HCT116 (cell line): ENCODE measurements around the gene DYRK1B. TPM values are rescaled to one million over a fixed set of nuclear protein-coding genes. Genes with fewer than 3 reads are reported as not detected.

Experiments
- ATAC-seq: fragments of 200-7000 bp; cut with Tn5 transposase; 2 replicates; pipeline ENCODE4 v1.9.1; 2020; ENCODE audit warnings: mild to moderate bottlenecking, moderate library complexity
- BruUV-seq: library from RNA; stranded (reverse); fragments of 400-500 nt; replicated peaks from 2 replicates; lab custom pipeline; 2021; lab: Mats Ljungman, UMichigan
- CTCF ChIA-PET: fragments of 300-600 bp; sonication (Branson Sonifier 250); formaldehyde crosslinking; loops from one replicate; lab custom pipeline; 2021; ENCODE audit warnings: antibody characterized with exemption; lab: Charles Lee
- POLR2A ChIA-PET: fragments of 300-600, 350-600 bp; sonication (Branson Sonifier 250); formaldehyde crosslinking; loops from one replicate; lab custom pipeline; 2021; ENCODE audit warnings: antibody characterized with exemption; lab: Charles Lee
- RAD21 ChIA-PET, 2 experiments: fragments of 300-600 bp; sonication (Branson Sonifier 250); formaldehyde crosslinking; loops; one replicate each; lab custom pipeline; 2023; ENCODE audit warnings: low total read pairs in 2 of 2; ENCODE audit not compliant: uncharacterized antibody in 2 of 2, unreplicated experiment in 2 of 2, low non-redundant PET in 1 of 2; lab: Charles Lee
- DNase-seq: peaks from one replicate; pipeline ENCODE4 v3.0.0-alpha.2; 2010; ENCODE audit warnings: low read depth, low spot score
- H2AFZ ChIP-seq: fragments of 200-600 bp; shearing (Covaris generic), sonication (generic); 2 replicates; pipeline ENCODE4 v1.6.1; 2017; ENCODE audit warnings: low read depth, mixed run types, mixed read lengths, antibody characterized with exemption, low read length; ENCODE audit not compliant: poor library complexity, severe bottlenecking
- H3K27ac ChIP-seq: 2 replicates; pipeline ENCODE4 v1.5.1; 2012; ENCODE audit warnings: low read depth, low read length
- H3K27me3 ChIP-seq: fragments of 200-600 bp; sonication (generic); 2 replicates; pipeline ENCODE4 v1.6.1; 2016; ENCODE audit warnings: mixed run types, low read length, mixed read lengths; ENCODE audit not compliant: insufficient read depth
- H3K36me3 ChIP-seq, 2 experiments: fragments of 200-500 bp in 1 of 2; fragments of 200-600 bp in 1 of 2; sonication (Bioruptor generic) in 1 of 2; sonication (generic) in 1 of 2; 2 replicates each; pipeline versions ENCODE4 v1.5.1 to v1.6.1; 2014 to 2016; ENCODE audit warnings: low read length in 2 of 2, inconsistent platforms in 1 of 2, mixed read lengths in 1 of 2, mixed run types in 1 of 2; ENCODE audit not compliant: insufficient read depth in 2 of 2, control insufficient read depth in 1 of 2
- H3K4me1 ChIP-seq, 2 experiments: fragments of 200-600 bp in 1 of 2; sonication (generic) in 1 of 2; 2 replicates each; pipeline versions ENCODE4 v1.5.1 to v1.6.1; 2012 to 2017; ENCODE audit warnings: low read length in 2 of 2, inconsistent platforms in 1 of 2, mild to moderate bottlenecking in 1 of 2, mixed read lengths in 1 of 2, mixed run types in 1 of 2, moderate library complexity in 1 of 2; ENCODE audit not compliant: insufficient read depth in 2 of 2, control insufficient read depth in 1 of 2
- H3K4me2 ChIP-seq: fragments of 200-600 bp; sonication (generic); 2 replicates; pipeline ENCODE4 v1.6.1; 2017; ENCODE audit warnings: mixed run types, low read length, mixed read lengths
- H3K4me3 ChIP-seq, 2 experiments: fragments of 200-600 bp in 1 of 2; sonication (generic) in 1 of 2; replicated peaks in 1 of 2; 2 replicates each; pipeline ENCODE4 v1.5.1; 2011 to 2016; ENCODE audit warnings: low read length in 2 of 2, control low read depth in 1 of 2, low read depth in 1 of 2, mild to moderate bottlenecking in 1 of 2, mixed read lengths in 1 of 2, mixed run types in 1 of 2
- H3K79me2 ChIP-seq: fragments of 200-600 bp; sonication (generic); 2 replicates; pipeline ENCODE4 v1.6.1; 2017; ENCODE audit warnings: mild to moderate bottlenecking, mixed run types, low read length, moderate library complexity, mixed read lengths; ENCODE audit not compliant: insufficient read depth
- H3K9ac ChIP-seq: fragments of 200-600 bp; sonication (generic); 2 replicates; pipeline ENCODE4 v1.6.1; 2016; ENCODE audit warnings: low read length, mixed read lengths
- H3K9me2 ChIP-seq: fragments of 200-600 bp; sonication (generic), shearing (Covaris generic); 2 replicates; pipeline ENCODE4 v1.6.1; 2017; ENCODE audit warnings: mixed run types, mild to moderate bottlenecking, moderate library complexity; ENCODE audit not compliant: insufficient read depth
- H3K9me3 ChIP-seq, 2 experiments: fragments of 200-500 bp in 1 of 2; fragments of 200-600 bp in 1 of 2; sonication (Bioruptor generic) in 1 of 2; sonication (generic) in 1 of 2; 2 replicates each; pipeline ENCODE4 v1.6.1; 2014 to 2017; ENCODE audit warnings: low read length in 2 of 2, mixed read lengths in 2 of 2, inconsistent platforms in 1 of 2, low read depth in 1 of 2, mild to moderate bottlenecking in 1 of 2, mixed run types in 1 of 2, moderate library complexity in 1 of 2; ENCODE audit not compliant: control insufficient read depth in 1 of 2, insufficient read depth in 1 of 2
- H4K20me1 ChIP-seq: fragments of 200-600 bp; sonication (generic), shearing (Covaris generic); 2 replicates; pipeline ENCODE4 v1.6.1; 2017; ENCODE audit warnings: mixed run types, mild to moderate bottlenecking, moderate library complexity; ENCODE audit not compliant: insufficient read depth
- ATF3 ChIP-seq: IDR thresholded peaks from 2 replicates; pipeline ENCODE4 v1.6.1; 2012
- CBX3 ChIP-seq: IDR thresholded peaks from 2 replicates; pipeline ENCODE4 v1.6.1; 2012; ENCODE audit warnings: low read depth
- CEBPB ChIP-seq: IDR thresholded peaks from 2 replicates; pipeline ENCODE4 v1.6.1; 2012; ENCODE audit warnings: low read depth
- CTCF ChIP-seq, 3 experiments: fragments of 200-600 bp in 1 of 3; sonication (generic) in 1 of 3; IDR thresholded peaks in 2 of 3; conservative IDR thresholded peaks in 1 of 3; 2 replicates each; pipeline ENCODE4 v1.5.1; 2012 to 2017; ENCODE audit warnings: low read depth in 2 of 3, low read length in 2 of 3, antibody characterized with exemption in 1 of 3, borderline replicate concordance in 1 of 3, control low read depth in 1 of 3, mild to moderate bottlenecking in 1 of 3, mixed read lengths in 1 of 3, mixed run types in 1 of 3, moderate library complexity in 1 of 3; ENCODE audit not compliant: insufficient read depth in 1 of 3
- EZH2 ChIP-seq: fragments of 200-600 bp; sonication (generic); IDR thresholded peaks from 2 replicates; pipeline ENCODE4 v1.6.1; 2017; ENCODE audit warnings: antibody characterized with exemption, mixed run types
- EZH2phosphoT487 ChIP-seq: fragments of 200-600 bp; IDR thresholded peaks from 2 replicates; pipeline ENCODE4 v1.6.1; 2018; ENCODE audit warnings: antibody characterized with exemption, borderline replicate concordance
- FOSL1 ChIP-seq: IDR thresholded peaks from 2 replicates; pipeline ENCODE4 v1.6.1; 2012; ENCODE audit warnings: low read depth
- JUND ChIP-seq: IDR thresholded peaks from 2 replicates; pipeline ENCODE4 v1.6.1; 2012
- POLR2A ChIP-seq: IDR thresholded peaks from 2 replicates; pipeline ENCODE4 v1.7.0; 2011; ENCODE audit warnings: borderline replicate concordance; ENCODE audit not compliant: insufficient read depth, insufficient read length; ENCODE audit errors: extremely low read depth
- POLR2AphosphoS5 ChIP-seq: IDR thresholded peaks from 2 replicates; pipeline ENCODE4 v1.6.1; 2011; ENCODE audit warnings: mild to moderate bottlenecking, low read depth, low read length, moderate library complexity
- REST ChIP-seq: IDR thresholded peaks from 2 replicates; pipeline ENCODE4 v1.6.1; 2012; ENCODE audit warnings: low read depth
- SIN3A ChIP-seq: IDR thresholded peaks from 2 replicates; pipeline ENCODE4 v1.6.1; 2012; ENCODE audit warnings: low read depth
- ZNF274 ChIP-seq: fragments of 200-500 bp; sonication (Bioruptor generic); IDR thresholded peaks from 2 replicates; pipeline ENCODE4 v1.6.1; 2014; ENCODE audit warnings: mild to moderate bottlenecking, low read depth, low read length, inconsistent platforms
- intact Hi-C: fragments of 100-400 bp; cut with micrococcal nuclease; formaldehyde crosslinking; loops from 2 replicates; pipeline ENCODE4 v1.10.0; 2022
- total RNA-seq: library from RNA; stranded (reverse); gene quantifications from one replicate; pipeline ENCODE4 v1.2.1, GENCODE V29; 2021; ENCODE audit not compliant: unreplicated experiment
- TF ChIP-seq, protein P1 (sequence below): IDR thresholded peaks from 2 replicates; pipeline ENCODE4 v1.6.1; 2012

The DYRK1B gene
- total RNA-seq, 1 experiment from 2014 or later = 7.3 TPM

DNA sequence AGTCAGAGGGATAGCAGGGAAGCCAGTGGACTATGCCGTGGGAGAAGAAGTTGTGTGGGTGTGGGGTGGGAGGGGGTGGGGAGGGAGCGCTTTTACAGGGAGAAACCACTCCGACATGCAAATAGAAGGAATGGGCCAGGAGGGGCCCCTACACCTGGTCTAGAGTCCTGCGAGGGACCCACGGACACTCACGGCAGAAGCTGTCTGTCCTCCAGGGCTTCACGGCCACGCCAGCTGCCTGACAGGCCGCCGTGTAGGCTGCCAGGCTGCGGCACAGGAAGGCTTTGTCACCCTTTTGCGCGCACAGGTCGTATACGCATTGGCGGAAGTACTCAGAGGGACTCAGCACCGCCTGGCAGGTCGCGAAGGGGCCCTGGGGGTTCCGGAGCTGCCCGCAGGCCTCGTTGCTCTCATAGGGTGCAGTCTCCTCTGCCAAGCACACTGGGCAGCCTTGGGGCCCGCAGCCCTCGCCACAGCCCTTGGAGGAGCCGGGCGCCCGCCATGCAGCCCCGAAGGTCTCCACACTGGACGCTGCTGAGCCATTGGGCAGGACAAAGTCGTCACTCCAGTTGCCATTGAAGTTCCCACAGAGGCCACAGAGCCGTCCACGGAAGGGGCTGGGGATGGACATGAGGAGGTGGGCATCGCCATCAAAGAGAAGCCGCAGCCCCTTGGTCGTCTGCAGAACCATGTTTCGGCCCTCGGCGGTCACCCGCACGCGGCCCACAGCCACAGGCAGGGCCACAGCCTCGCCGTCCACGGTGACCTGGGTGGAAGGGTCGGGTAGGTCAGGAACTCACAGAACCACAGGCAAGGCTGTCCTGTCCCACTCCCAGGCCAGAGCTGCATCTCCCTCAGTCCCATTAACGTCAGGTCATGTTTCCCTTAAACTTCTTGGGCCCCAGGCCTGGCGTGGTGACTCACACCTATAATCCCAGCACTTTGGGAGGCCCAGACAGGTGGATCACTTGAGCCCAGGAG lies 38.2 kb upstream of the DYRK1B start:
- no peaks in the 10 kb centered on the region for H3K27me3 ChIP-seq
- no TSS peak for BruUV-seq
- no peak for ATAC-seq
- ChIA-PET CTCF (no interaction called here), RAD21 (no interaction called here), POLR2A (no interaction called here)
- H4K20me1 ChIP-seq = no peaks in the 10 kb centered on the region
- no peak overlapping the region for H2AFZ ChIP-seq
- no peaks in the 10 kb centered on the region for H3K9me3 ChIP-seq
- TF ChIP-seq JUND (no peak), CEBPB (no peak)
- TF ChIP-seq, protein P1, sequence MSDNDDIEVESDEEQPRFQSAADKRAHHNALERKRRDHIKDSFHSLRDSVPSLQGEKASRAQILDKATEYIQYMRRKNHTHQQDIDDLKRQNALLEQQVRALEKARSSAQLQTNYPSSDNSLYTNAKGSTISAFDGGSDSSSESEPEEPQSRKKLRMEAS = no peak
- no peak overlapping the region for H3K27ac ChIP-seq
- no peaks in the 10 kb centered on the region for H3K79me2 ChIP-seq
- no peaks in the 10 kb centered on the region for H3K36me3 ChIP-seq
- intact Hi-C loops = no loop called here
- H3K9me2 ChIP-seq = no peaks in the 10 kb centered on the region
- no peak for DNase-seq
- no peak overlapping the region for H3K4me2 ChIP-seq
- no peak overlapping the region for H3K4me3 ChIP-seq
- no peak overlapping the region for H3K9ac ChIP-seq
- peaks cover 0 to 5% of the 10 kb centered on the region in 2 experiments; a peak in 2 of 4 replicates for H3K4me1 ChIP-seq

GRCh38 chr19:39871362-39871761 lies 37.4 kb upstream of the DYRK1B start:
- intact Hi-C loops = no loop called here
- ATAC-seq = no peak
- H2AFZ ChIP-seq = no peak overlapping the region
- no peak overlapping the region for H3K27ac ChIP-seq
- H4K20me1 ChIP-seq = no peaks in the 10 kb centered on the region
- no peak overlapping the region for H3K9ac ChIP-seq
- H3K4me2 ChIP-seq = no peak overlapping the region
- ChIA-PET RAD21 (no interaction called here), POLR2A (no interaction called here), CTCF (no interaction called here)
- H3K4me1 ChIP-seq = peaks cover 0 to 5% of the 10 kb centered on the region in 2 experiments; a peak in 2 of 4 replicates
- H3K9me2 ChIP-seq = no peaks in the 10 kb centered on the region
- no TSS peak for BruUV-seq
- H3K36me3 ChIP-seq = no peaks in the 10 kb centered on the region
- no peak for DNase-seq
- H3K9me3 ChIP-seq = no peaks in the 10 kb centered on the region
- no peaks in the 10 kb centered on the region for H3K27me3 ChIP-seq
- H3K79me2 ChIP-seq = no peaks in the 10 kb centered on the region
- no peak overlapping the region for H3K4me3 ChIP-seq
- no peak for TF ChIP-seq EZH2phosphoT487
- no peak for TF ChIP-seq ZNF274
- TF ChIP-seq CBX3 = no peak
- TF ChIP-seq POLR2A = no peak
- no peak for TF ChIP-seq FOSL1
- TF ChIP-seq JUND = no peak
- TF ChIP-seq ATF3 = no peak
- no peak for TF ChIP-seq REST
- no peak for TF ChIP-seq POLR2AphosphoS5
- TF ChIP-seq CTCF (IDR thresholded peaks at IDR 0.05 in 2 of 3, conservative IDR thresholded peaks at IDR 0.05 in 1 of 3; ENCODE audit: borderline replicate concordance in 1 of 3, insufficient read depth in 1 of 3, low read depth in 2 of 3, low read length in 2 of 3) = no peak
- no peak for TF ChIP-seq CEBPB
- TF ChIP-seq SIN3A = no peak
- TF ChIP-seq EZH2 = no peak
